Measurements from ENCODE around the gene ACACA. TPM values are rescaled to one million over a fixed set of nuclear protein-coding genes. Genes with fewer than 3 reads are reported as not detected.
"Not testable (repeated sequence)": the region's sequence is repeated elsewhere in the genome, so short reads cannot be mapped to it uniquely, and the experiment has no call there.

The ACACA gene
- total RNA-seq, 1 donor from 2014 or later: 45.9 TPM

DNA sequence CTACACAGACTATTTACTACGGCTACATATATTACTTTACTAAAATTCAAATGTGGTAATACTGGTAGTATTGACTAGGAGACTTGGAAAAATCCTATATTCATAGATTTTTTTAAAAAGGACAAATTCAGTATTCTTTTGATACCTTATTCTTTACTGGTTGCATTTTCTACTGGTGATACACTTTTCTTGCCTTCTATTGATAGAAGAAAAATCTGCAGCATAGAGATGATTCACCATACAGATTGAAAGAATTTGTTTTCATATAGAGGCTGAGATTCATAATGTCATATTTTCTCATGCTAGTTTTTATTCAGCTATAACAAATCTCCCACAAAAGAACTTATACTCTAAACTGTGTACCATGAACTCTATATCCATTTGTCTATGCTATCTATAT, 226.3 kb downstream of the ACACA start:
- DNase-seq (ENCODE audit: low read depth): no peak

GRCh38 chr17:37179893-37180292, 226.7 kb downstream of the ACACA start:
- no peak for DNase-seq (ENCODE audit: low read depth)

GRCh38 chr17:37177254-37177870, 229.3 kb downstream of the ACACA start:
- no peak for DNase-seq (ENCODE audit: low read depth)

DNA sequence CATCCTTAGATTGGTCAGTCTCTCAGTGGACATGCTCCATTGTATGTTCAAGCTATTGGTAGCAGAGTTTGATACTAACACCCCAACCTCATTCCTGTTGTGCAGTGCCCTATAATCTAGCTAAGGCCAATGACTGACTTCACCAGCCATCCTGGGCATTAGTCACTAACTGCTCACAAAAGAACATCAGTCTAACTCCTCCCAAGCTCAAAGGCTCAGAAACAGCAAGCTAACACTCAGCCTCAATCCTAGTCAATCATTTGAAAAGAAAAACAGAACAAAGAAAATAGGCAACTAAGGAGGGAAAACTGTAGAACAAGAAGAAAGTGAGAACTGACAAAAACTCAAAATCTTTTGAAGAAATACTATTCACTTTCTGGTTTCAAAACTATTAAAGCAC, 229.9 kb downstream of the ACACA start:
- DNase-seq (ENCODE audit: low read depth): peak; percentile 22

- no peak for DNase-seq (ENCODE audit: low read depth)
Measured at GRCh38 chr17:37174205-37174604, 232.4 kb downstream of the ACACA start.

- DNase-seq (ENCODE audit: low read depth): no peak
Measured at GRCh38 chr17:37170881-37171425, 235.7 kb downstream of the ACACA start.

- DNase-seq (ENCODE audit: low read depth): peak; percentile 85
Measured at GRCh38 chr17:37168731-37169353, 237.8 kb downstream of the ACACA start.

DNA sequence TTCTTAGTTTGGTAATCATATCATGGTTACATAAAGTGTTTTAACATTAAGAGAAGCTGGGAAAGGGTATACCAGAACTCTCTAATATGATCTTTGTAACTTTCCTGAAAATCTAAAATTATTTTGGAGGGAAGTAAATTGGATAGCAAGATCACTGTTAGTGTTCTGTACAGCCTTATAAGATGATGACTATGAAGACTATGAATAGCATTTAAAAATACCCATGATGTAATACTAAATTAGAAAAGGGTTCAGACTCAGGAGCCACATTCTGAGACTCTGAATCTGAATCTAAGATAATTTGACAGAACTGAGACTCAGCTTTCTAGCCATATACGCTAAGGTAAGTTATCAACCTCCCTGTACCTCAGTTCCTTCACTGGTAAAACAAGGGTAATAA, 238.9 kb downstream of the ACACA start:
- peak; percentile 33 for DNase-seq (ENCODE audit: low read depth)

GRCh38 chr17:37164057-37164456, 242.6 kb downstream of the ACACA start:
- DNase-seq (ENCODE audit: low read depth): no peak

GRCh38 chr17:37162800-37163199, 243.8 kb downstream of the ACACA start:
- no peak for DNase-seq (ENCODE audit: low read depth)

DNA sequence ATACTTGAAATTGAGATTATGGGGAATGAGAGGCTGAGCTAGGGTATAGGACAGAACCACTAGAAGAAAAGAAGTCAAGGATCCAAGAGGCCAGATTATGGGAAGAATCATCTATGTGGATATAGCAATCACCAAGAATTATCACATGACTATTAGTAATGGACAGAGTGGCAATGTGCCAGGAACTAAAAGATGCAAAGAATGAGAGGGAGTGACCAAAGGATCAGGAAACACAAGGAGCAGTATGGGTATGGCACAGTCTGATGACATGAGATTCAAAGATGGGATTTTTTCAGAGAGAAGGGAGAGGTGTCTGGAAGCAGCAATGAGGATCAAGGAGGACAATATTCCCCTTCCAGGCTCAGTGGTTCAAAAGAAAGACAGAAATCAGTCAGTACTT, 245.7 kb downstream of the ACACA start:
- no peak for DNase-seq (ENCODE audit: low read depth)

DNA sequence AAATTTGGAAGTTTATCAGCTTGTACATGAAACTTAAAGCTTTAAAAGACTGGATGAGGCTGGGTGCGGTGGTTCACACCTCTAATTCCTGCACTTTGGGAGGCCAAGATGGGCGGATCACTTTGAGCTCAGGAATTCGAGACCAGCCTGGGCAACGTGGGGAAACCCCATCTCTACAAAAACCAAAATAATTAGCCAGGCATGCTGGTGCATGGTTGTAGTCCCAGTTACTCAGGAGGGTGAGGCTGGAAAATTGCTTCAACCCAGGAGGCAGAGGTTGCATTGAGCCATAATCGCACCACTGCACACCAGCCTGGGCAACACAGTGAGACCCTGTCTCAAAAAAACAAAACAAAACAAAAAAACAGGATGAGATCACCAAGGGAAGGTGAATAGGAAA, 248.3 kb downstream of the ACACA start:
- no peak for DNase-seq (ENCODE audit: low read depth)

DNA sequence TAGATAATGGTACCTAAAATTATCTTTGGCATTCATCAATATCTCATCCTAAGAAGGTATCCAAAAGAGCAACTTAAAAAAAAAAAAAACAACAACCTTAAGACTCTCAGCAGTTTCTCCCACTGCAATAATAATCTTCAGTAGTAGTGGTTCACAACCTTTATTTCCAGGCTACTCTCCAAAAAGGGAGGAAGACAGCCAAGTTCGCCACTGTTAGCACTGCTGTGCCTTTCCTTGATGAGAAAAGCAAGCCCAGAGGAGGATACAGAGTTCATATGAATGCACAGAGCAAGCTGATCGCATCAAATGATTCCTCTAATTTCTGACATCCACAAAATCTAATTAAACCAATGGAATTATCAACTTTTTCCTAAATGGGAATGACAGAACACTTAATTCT, 258.5 kb downstream of the ACACA start:
- DNase-seq (ENCODE audit: low read depth): no peak

- DNase-seq (ENCODE audit: low read depth): no peak
Measured at GRCh38 chr17:37147301-37147812, 259.3 kb downstream of the ACACA start.

- no peak for DNase-seq (ENCODE audit: low read depth)
Measured at GRCh38 chr17:37146086-37147064, 260.3 kb downstream of the ACACA start.

GRCh38 chr17:37144075-37144701, 262.4 kb downstream of the ACACA start:
- no peak for DNase-seq (ENCODE audit: low read depth)

DNA sequence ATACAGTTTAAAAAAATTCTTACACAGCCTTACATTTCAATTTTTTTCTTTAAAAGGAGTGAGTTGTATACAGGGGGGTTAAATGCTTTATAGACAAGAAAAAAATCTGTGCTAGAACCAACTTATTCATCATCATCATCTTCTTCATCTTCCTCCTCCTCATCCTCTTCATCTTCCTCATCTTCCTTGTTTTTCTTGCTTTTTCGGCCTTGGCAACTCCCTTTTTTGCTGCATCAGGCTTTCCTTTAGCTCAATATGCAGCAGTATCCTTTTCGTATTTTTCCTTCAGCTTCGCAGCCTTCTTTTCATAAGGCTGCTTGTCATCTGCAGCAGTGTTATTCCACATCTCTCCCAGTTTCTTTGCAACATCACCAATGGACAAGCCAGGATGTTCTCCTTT, 263.1 kb downstream of the ACACA start:
- DNase-seq (ENCODE audit: low read depth): not testable (repeated sequence)

DNA sequence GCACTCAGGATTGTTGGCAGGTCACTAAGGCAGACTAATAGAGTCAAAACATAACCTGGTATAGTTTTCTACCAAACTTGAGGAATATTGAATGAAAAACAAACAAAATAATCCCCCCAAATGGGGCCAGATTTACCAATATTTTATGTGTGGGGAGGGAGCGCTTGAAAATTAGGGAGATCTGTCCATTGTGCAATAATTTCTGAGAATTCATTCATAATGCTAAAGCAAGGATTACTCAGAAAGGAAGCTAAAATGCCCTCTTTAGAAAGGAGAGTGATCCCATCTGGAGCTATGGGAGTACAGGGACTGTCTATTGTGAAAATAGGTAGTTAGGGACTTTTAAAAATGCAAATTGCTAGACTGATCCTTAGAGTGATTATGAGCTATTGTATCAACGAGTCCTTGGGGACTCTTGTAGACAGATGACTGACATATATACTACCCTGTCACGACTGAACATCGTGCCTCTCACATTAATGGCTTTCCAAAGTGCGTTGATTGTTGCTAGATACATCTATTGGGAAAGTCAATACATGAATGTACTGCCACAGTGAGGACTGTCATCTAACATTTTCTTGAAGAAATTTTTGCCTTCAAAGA, 264.2 kb downstream of the ACACA start:
- DNase-seq (ENCODE audit: low read depth): no peak

DNA sequence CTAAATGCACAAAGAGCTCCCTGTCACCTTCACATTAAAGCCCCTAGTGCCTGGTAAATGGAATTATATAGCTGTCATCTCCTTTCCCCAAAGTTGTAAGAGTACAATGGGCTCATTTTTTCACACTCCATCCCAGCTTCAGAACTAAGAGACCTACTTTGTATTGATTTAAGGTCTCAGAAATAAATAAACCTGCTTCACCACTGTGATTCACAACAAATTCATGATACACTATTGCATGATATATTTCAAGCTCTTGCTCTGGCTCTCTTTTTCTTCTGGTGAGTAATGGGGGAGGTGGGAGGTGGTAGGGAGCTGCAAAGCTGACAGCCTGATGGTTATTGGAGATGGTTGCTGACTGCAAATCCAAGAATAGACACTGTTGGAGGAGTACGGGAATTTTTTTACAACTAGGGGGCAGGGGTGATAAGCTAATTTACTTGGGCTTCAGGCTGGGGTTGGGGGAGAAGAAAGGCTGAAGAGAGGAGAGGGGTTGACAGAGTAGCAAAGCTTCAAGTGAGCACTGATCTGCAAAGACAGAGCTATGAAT, 268.0 kb downstream of the ACACA start:
- peak; percentile 54 for DNase-seq (ENCODE audit: low read depth)

- no peak for DNase-seq (ENCODE audit: low read depth)
Measured at GRCh38 chr17:37137906-37138514, 268.6 kb downstream of the ACACA start.

Data from myocyte (in vitro differentiated cells).